ENCODE measurements around the gene MTMR2. TPM values are rescaled to one million over a fixed set of nuclear protein-coding genes. Genes with fewer than 3 reads are reported as not detected.
"Not testable (repeated sequence)": the region's sequence is repeated elsewhere in the genome, so short reads cannot be mapped to it uniquely, and the experiment has no call there.

Gene MTMR2
- total RNA-seq, 1 donor from 2014 or later, result 48.7 TPM

DNA sequence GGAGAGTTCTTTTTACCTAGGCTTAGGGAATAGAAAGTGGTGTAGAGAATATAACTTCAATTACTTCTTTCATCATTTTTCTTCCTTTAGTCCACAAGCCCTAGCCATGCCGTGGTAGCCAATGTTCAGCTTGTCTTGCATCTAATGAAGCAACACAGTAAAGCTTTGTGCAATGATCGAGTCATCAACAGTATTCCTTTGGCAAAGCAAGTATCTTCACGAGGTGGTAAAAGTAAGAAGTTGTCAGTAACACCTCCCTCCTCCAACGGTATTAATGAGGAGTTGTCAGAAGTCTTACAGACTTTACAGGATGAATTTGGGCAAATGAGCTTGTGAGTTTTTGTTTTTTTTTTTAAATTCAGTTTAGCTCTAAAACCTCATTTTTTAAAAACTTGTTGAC is 96.2 kb downstream of the MTMR2 start:
- no peak for DNase-seq (ENCODE audit: low read depth in 2 of 2)

DNA sequence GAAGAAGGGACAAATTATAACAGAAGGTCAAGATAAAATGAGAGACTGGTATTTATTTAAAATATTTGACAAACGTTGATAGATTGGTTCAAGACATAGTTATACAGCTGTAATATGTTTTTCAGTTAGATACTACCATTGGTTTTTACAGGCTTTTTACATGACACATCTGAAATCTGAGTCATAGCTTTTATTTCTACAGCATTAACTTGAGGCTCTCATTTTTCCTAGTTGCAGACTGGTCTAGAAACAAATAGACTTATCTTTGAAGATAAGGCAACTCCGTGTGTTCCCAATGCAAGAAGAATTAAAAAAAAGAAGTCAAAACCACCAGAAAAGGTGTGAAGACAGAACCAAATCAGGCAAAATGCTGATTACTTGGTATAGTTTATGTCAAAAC is 102.3 kb downstream of the MTMR2 start:
- no peak for DNase-seq (ENCODE audit: low read depth in 2 of 2)

DNA sequence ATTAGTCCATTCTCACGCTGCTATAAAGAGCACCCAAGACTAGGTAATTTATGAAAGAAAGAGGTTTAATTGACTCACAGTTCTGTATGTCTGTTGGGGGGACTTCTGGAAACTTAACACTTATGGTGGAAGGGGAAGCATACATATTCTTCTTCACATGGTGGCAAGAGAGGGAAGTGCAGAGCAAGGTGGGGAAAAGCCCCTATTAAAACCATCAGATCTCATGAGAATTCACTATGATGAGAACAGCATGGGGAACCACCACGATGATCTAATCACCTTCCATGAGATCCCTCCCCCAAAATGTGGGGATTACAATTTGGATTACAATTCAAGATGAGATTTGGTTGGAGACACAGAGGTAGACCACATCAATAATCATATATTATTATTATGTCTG is 107.9 kb downstream of the MTMR2 start:
- no peak for DNase-seq (ENCODE audit: low read depth in 2 of 2)

DNA sequence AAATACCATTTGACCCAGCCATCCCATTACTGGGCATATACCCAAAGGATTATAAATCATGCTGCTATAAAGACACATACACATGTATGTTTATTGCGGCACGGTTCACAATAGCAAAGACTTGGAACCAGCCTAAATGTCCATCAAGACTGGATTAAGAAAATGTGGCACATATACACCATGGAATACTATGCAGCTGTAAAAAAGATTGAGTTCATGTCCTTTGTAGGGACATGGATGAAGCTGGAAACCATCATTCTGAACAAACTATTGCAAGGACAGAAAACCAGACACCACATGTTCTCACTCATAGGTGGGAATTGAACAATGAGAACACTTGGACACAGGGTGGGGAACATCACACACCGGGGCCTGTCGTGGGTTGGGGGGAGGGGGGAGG is 112.9 kb downstream of the MTMR2 start:
- DNase-seq (ENCODE audit: low read depth in 2 of 2), result not testable (repeated sequence)

DNA sequence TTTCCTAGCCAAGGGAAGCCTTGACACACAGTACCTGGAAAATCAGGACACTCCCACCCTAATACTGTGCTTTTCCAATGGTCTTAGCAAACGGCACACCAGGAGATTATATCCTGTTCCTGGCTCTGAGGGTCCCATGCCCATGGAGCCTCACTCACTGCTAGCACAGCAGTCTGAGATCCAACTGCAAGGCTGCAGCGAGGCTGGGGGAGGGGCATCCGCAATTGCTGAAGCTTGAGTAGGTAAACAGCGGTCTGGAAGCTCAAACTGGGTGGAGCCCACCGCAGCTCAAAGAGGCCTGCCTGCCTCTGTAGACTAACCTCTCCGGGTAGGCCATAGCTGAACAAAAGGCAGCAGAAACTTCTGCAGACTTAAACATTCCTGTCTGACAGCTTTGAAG is 117.4 kb downstream of the MTMR2 start:
- DNase-seq (ENCODE audit: low read depth in 2 of 2), result not testable (repeated sequence)

DNA sequence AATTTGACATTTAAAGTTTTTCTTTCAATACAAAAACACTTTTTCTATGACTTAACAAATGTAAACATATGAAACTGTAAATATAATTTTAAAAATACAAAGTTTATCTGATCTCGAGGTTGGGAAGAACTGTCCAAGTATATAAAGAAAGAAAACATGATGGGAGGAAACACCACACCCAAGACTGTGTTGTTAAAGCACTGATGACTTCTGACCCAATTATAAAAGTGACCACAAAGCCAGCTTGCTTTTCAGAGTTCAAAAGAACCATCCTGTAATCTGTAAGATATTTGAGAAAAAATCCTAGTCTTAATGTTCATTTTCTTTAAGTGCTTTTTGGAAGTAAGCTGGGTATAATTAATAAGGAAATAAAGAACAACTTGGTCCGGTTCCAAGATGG is 118.0 kb downstream of the MTMR2 start:
- no peak for DNase-seq (ENCODE audit: low read depth in 2 of 2)

DNA sequence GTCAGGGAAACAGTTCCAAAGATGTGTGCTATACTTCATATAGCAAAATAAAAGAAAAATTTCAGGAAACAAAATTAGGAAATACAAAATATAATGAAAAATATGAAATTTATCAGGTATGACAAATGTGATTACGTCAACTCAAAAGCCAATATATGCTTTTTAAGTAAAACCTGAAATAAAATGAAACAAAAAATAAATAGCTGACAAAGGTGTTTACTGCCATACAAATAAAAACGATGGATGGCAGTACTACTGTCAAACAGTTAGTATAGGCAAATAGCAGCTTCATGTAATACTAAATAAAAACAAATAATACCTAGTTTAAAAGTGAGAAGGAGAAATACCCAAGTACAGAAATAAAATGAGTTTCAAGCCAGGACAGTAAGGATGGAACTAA is 119.9 kb downstream of the MTMR2 start:
- no peak for DNase-seq (ENCODE audit: low read depth in 2 of 2)

DNA sequence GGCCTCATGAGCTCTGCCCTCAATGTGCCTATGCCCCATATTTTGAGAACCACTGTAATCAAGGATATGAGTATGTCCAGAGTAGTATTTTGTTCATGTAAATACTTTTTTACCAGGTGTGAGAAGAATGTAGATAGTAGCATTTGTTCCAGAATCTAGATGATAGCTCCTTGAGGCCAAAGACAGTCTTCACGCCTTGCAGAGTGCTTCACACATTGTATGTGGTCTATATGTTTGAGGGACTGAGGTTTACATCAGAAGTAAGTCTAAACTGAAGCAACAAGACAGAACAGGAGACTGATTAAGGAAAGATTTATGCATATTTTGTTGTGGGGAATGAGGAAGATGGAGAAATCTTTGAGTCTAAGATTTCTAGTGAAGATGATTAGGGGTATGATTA is 121.1 kb downstream of the MTMR2 start:
- no peak for DNase-seq (ENCODE audit: low read depth in 2 of 2)

DNA sequence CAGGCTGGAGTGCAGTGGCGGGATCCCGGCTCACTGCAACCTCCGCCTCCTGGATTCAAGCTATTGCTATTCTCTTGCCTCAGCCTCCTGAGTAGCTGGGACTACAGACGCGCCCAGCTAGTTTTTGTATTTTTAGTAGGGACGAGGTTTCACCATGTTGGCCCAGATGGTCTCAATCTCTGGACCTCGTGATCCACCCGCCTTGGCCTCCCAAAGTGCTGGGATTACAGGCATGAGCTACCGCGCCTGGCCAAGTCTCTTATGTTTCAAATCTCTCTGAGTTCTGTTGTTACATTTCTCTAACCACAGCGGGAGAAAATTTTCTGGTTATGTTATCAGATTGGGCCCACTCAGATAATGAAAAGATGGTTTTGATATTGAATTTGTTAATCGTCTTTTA is 123.5 kb downstream of the MTMR2 start:
- no peak for DNase-seq (ENCODE audit: low read depth in 2 of 2)

DNA sequence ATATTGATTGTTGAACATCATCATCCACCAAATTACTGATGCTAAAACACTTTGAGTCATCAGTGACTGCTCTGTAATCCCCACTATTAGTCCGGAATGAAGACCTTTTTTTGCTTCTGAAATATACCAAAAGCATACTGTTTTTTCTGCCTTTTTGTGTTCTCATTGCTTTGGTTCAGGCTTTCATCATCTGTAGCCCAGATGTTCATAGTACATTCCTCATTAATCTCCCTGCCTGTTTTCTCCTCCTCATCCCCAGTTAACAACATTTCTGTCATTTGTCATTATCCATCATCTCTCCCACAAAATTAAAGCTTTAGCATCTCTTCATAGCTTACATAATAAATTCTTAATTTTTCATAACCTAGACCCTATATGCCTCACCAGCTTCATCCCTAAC is 124.4 kb downstream of the MTMR2 start:
- DNase-seq (ENCODE audit: low read depth in 2 of 2), result no peak

DNA sequence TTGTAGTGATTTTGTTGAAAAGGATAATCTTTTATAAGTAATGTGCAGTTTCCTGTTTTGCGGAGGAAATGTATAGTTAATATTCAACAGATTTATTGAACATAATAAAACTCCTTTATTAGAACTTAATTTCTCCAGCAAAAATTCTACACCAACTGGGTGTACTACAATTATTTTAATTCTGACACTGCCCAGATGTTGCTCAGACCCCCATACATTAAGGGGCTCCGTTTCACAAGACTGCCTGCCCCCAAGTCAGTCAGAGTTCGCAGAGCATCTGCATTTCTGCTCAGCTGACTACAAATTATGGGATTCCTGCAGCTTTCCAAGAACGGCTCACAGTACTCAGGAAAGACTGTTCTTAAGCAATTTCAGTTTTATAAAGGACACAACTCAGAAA is 127.4 kb downstream of the MTMR2 start:
- no peak for DNase-seq (ENCODE audit: low read depth in 2 of 2)

DNA sequence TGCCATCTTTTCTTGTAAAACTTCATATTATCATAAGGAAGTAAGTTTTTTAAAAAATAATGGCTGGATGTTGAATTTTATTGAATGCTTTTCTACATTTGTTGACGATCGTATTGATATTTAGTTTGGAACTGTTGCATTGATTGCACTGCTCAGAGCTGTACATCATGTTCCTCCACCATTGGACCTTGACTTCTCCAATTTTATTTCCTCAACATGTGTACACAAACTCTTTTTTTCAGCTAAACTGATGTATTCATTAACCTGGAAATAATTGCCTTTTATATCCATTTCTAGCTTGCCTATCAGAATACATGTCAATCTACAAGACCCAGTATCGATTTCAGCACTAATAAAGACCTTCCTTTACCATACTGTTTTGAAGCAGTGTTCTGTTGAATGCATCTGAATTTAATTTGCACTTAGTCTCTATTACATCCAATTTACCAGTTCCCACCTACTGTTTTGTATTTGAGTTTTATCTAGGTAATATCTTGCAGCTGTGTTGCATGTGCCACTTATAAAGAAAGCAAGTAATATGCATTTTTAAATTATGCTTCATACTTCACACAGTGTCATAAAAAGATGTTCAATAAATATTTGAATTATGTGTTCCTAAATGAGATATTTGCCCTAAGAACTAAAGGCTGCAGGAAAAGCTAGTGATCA is 128.1 kb downstream of the MTMR2 start:
- no peak for DNase-seq (ENCODE audit: low read depth in 2 of 2)

DNA sequence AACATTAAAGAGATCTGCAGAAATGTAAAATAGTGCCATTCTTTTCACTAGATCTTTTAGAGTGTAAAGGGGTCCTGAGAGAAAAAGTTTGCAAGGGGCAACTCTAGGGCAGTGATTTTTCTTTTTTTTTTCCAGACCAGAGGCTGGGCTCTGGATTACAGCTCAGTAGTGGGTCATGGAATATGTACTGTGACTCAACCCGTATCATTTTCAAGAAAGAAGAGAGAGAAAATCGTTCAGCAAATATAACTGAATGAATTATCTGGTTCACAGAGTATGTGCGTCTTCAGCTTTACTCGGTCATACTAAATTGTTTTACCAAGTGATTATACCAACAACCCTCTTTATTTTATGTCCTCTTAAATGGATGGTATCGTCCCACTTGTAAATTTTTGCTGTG is 129.8 kb downstream of the MTMR2 start:
- DNase-seq (ENCODE audit: low read depth in 2 of 2), result no peak

DNA sequence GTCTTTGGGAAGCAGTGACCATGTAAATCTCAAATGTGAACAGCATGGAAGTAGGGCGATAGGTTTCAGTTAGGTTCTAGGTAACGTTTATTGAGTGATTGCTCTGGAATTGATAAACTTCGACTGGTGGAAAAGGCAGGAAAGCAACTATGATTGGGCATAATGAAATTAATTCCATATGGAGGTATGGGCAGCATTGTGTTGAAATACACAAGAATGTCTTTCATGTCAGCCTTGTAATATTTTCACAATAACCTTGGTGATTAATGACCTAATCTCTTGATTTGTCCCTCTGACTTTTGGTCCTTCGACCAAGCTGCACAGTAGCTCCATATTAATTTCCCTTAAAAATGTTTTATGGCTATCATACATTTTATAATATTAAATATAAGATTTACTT is 130.8 kb downstream of the MTMR2 start:
- DNase-seq (ENCODE audit: low read depth in 2 of 2), result no peak

DNA sequence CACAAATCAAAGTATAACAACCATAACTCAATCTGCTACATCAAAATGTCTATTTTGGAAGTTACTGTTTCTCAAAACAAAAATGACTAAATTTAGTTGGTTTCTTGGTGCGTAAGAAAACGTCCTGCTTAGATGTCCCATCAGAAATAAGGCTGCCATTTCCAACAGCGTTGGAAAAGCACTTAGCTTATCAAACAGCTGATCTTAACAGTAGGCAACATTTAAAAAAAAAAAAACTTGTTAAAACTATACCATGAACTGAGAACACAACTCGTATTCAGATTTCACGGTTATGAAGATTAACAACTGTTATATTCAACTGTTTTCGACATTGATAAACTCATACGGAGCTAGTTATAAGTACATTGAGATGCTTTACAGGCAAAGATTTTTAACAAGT is 131.2 kb downstream of the MTMR2 start:
- DNase-seq (ENCODE audit: low read depth in 2 of 2), result no peak

DNA sequence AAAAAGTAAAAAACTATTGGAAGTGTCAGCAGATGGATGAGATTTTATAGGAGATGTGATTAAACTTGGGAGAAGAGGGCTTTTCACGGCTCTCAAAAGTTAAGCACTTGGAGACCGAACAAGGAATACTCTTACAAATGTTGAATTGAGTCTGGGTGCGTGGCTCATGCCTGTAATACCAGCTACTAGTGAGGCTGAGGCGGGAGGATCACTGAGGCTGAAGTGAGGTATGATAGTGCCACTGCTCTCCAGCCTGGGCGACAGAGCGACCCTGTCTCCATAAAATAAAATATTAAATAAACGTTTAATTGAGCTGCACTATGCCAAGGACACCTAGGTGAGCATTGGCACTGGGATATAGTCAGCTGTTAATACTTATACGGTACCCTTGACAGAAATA is 131.7 kb downstream of the MTMR2 start:
- no peak for DNase-seq (ENCODE audit: low read depth in 2 of 2)

DNA sequence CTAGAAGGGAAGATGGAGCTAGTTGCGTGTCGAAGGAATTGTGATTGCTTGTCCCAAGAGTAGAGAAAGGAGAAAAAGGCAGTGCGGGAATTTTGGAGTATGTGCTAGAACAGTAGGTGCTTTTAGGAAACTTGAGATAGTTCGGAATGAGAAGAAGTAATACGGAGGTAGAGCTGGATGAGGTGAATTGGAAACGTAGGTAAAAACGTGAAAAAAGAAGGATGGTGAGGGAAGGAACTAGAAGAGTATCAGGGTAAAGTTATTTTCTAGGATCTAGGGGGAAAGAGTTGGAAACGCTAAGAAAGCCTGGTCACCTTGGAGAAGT is 132.2 kb downstream of the MTMR2 start:
- no peak for DNase-seq (ENCODE audit: low read depth in 2 of 2)

DNA sequence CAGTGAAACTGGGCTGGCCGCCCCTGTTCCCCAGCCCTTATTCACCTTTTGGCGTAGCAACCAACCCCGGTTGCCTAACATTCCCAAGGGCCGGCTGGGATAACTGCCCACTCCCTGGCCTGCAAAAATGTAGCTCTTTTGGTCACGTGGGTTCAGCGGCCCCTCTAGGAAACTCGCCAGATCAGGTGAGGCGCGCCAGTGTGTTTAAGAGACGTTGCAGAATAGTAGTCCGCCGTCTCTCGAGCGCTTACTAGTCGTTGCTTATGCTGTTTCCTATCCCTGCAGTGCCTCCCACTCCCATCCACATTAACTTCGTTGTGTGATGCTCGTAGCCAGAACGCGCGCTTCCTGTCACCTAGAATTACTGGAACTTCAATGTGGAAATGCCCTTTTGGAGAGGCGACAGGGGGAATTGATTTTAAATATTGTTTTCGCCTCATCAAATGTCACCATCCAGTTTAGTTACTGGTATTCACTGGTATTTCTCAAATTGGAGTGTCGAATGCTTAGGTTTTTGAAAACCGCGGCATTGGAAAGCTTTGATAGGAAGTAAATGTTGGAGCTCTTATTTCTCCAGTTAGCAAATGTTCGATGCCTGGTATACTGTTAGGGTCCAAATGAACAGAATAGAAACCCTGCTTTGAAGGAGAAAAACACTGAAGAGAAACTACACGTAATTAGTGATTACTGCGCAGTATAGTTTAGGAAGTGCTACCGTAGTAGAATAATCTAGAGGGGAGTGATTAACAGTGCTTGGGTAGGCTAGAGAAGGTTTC is 132.8 kb downstream of the MTMR2 start:
- peak; percentile 45 to 83 for DNase-seq (ENCODE audit: low read depth in 2 of 2)

DNA sequence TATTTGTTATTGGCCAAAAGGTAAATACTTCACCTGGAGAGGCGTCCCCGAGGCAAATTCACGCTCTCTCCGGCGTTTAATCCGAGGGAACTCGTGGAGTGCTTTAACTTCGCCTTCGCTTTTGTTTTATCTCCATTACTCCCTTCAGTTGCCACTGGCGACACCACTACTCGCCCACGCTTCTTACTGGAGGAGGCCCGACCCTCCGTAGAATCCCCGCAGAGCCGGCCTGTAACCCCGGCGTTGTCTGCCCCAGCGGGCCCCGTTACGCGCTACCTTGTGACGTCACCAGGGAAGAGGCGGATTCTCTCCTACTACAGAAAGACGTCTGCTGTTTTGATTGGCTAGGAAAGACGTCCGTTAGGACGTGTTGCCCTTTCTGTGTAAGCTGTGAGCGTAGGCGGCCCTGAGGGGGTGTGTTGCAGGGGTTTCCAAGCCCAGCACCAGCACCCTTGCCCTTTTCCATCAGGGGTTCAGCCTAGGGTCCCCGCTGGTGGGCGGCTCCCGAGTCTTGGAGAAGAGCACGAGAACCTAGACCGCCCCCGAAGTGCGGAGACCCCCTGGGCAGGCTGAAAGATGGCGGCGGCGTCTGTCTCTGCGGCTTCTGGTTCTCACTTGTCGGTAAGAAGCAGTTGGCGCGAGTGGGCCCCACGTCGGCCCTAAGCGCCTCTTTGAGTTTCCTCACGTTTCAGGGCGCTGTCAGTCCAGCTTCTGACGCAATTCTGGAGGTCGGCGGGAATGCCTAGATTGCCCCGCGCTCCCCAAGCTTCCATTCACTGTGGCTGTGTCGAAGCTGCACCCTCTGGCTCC is 133.6 kb downstream of the MTMR2 start, which contains the start of gene CEP57:
CEP57 (plus strand) TSS at position 376 of the 810 bp plus-strand sequence; CDS start at position 577, 201 bp downstream.
- DNase-seq (ENCODE audit: low read depth in 2 of 2), result peak; percentile 98 to 99

DNA sequence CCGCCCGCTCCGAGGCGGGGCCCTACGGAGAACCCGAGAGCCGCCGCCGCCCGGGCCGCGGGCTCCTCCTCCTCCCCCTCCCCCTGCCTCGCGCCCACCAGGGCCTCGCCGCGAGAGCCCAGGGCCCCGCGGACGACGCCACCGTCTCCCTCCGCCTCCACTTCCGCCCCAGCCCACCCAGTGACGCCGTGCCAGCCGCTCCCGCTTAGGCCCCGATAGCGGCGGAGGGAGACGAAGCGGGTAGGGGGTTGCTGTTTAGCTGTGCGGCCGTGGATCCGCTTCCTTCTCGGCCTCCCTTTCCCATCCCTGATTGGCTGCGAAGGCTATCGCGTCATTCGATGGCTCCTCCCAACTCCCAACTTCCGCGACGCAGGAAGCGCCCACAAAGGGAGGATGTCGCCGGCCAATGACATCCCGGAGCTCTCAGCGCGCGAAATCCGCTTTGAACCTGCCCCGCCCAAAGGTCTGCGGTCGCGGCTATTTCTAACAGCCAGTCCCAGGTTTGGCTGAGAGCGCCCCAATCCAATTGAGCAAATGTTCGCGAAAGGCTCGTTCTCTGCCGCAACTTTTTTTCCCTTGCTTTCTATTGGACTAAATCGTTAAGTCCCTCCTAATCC is 134.3 kb downstream of the MTMR2 start, which contains the start of gene FAM76B:
FAM76B (minus strand) TSS at position 277 of the 617 bp plus-strand sequence. CDS start 304 bp downstream, outside the sequence.
- peak; percentile 98 to 99 for DNase-seq (ENCODE audit: low read depth in 2 of 2)

DNA sequence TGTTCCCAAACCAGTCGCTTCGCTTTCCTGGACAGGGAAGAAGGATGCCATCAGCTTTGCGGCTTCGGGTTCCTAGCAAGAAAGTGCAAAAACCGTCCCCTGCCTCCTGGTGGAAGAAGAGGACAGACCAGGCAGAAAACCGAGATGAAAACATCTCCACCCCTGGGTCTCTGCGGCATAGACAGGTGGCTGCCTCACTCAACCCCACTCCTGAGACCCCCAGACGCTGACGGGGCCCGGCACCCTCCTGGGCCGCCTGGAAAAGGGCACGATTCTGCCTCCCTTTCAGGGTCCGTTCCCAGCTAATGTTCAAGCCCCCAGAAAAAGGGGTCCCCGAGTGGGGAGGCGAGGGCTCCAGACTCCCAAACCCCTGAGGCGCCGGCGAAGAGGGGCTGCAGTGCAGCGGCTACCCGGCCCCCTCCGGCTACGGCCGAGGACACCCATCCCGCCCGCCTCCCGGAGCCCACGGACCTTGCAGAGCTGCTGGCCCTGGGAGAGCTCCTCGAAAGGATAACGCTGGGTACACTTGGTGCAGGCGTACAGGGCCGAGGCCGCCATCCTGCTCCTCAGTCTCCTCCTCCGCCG is 134.9 kb downstream of the MTMR2 start:
- DNase-seq (ENCODE audit: low read depth in 2 of 2), result peak in 1 of 2 donors; percentile 51
